ENCODE measurements around the gene CD82. TPM values are rescaled to one million over a fixed set of nuclear protein-coding genes. Genes with fewer than 3 reads are reported as not detected.
"Not testable (repeated sequence)": the region's sequence is repeated elsewhere in the genome, so short reads cannot be mapped to it uniquely, and the experiment has no call there.

Gene CD82
- total and polyA plus RNA-seq, 2 donors from 2014 or later: 59.3 to 94.4 TPM

GRCh38 chr11:44559207-44559939 is 6.1 kb upstream of the CD82 start:
- Histone ChIP-seq H3K27ac (ENCODE audit: low read depth in 2 of 2, low read length in 2 of 2) (no peak overlapping the region), H3K4me1 (ENCODE audit: control insufficient read depth in 2 of 3, insufficient read depth in 2 of 3, low read depth in 1 of 3, low read length in 3 of 3) (peaks cover 0 to 10% (median 5%) of the 10 kb centered on the region in 3 donors), H3K9ac (ENCODE audit: low read length in 3 of 3) (no peak overlapping the region), H3K36me3 (ENCODE audit: control insufficient read depth in 2 of 3, insufficient read depth in 3 of 3, low read length in 3 of 3) (no peaks in the 10 kb centered on the region), H3K9me3 (ENCODE audit: control insufficient read depth in 2 of 3, insufficient read depth in 1 of 3, low read length in 3 of 3) (no peaks in the 10 kb centered on the region), H3K27me3 (ENCODE audit: control insufficient read depth, insufficient read depth, low read length) (no peaks in the 10 kb centered on the region), H3K4me3 (ENCODE audit: low read length in 3 of 3) (no peak overlapping the region)
- intact Hi-C loops (cut with DNase I): loop anchor here (5.0 to 10.0 kb wide), 2 partner anchors 58 to 345 kb away; no protein-coding TSS in a partner anchor
- FAIRE-seq (no peak), DNase-seq (no peak)
- no peak for TF ChIP-seq CTCF (IDR thresholded peaks at IDR 0.05; ENCODE audit: borderline replicate concordance, extremely low read depth, insufficient read depth)

- not testable (repeated sequence) for DNase-seq; H3K36me3 ChIP-seq (ENCODE audit: control insufficient read depth in 2 of 3, insufficient read depth in 3 of 3, low read length in 3 of 3); FAIRE-seq; H3K27ac ChIP-seq (ENCODE audit: low read depth in 2 of 2, low read length in 2 of 2); H3K9ac ChIP-seq (ENCODE audit: low read length in 3 of 3); H3K9me3 ChIP-seq (ENCODE audit: control insufficient read depth in 2 of 3, insufficient read depth in 1 of 3, low read length in 3 of 3); H3K4me3 ChIP-seq (ENCODE audit: low read length in 3 of 3); H3K27me3 ChIP-seq (ENCODE audit: control insufficient read depth, insufficient read depth, low read length)
- peaks cover 0 to 14% (median 5%) of the 10 kb centered on the region in 3 donors for H3K4me1 ChIP-seq (ENCODE audit: control insufficient read depth in 2 of 3, insufficient read depth in 2 of 3, low read depth in 1 of 3, low read length in 3 of 3)
- intact Hi-C loops (cut with DNase I): loop anchor here (5.0 to 10.0 kb wide), 2 partner anchors 57 to 345 kb away; no protein-coding TSS in a partner anchor
Measured at GRCh38 chr11:44559940-44560300, 5.5 kb upstream of the CD82 start.

- H3K4me3 ChIP-seq (ENCODE audit: low read length in 3 of 3): no peak overlapping the region
- no peaks in the 10 kb centered on the region for H3K27me3 ChIP-seq (ENCODE audit: control insufficient read depth, insufficient read depth, low read length)
- H3K36me3 ChIP-seq (ENCODE audit: control insufficient read depth in 2 of 3, insufficient read depth in 3 of 3, low read length in 3 of 3): no peaks in the 10 kb centered on the region
- intact Hi-C loops (cut with DNase I): no loop called here
- no peak overlapping the region for H3K9ac ChIP-seq (ENCODE audit: low read length in 3 of 3)
- FAIRE-seq (no peak), DNase-seq (no peak)
- H3K4me1 ChIP-seq (ENCODE audit: control insufficient read depth in 2 of 3, insufficient read depth in 2 of 3, low read depth in 1 of 3, low read length in 3 of 3): peaks cover 0 to 18% (median 8%) of the 10 kb centered on the region in 3 donors
- no peaks in the 10 kb centered on the region for H3K9me3 ChIP-seq (ENCODE audit: control insufficient read depth in 2 of 3, insufficient read depth in 1 of 3, low read length in 3 of 3)
- TF ChIP-seq CTCF (IDR thresholded peaks at IDR 0.05; ENCODE audit: borderline replicate concordance, extremely low read depth, insufficient read depth): no peak
- H3K27ac ChIP-seq (ENCODE audit: low read depth in 2 of 2, low read length in 2 of 2): no peak overlapping the region
Measured at GRCh38 chr11:44561275-44561805, 4.1 kb upstream of the CD82 start.

GRCh38 chr11:44561964-44562734 is 3.3 kb upstream of the CD82 start:
- no peak for TF ChIP-seq CTCF (IDR thresholded peaks at IDR 0.05; ENCODE audit: borderline replicate concordance, extremely low read depth, insufficient read depth)
- Histone ChIP-seq H3K9me3 (ENCODE audit: control insufficient read depth in 2 of 3, insufficient read depth in 1 of 3, low read length in 3 of 3) (no peaks in the 10 kb centered on the region), H3K27ac (ENCODE audit: low read depth in 2 of 2, low read length in 2 of 2) (no peak overlapping the region), H3K27me3 (ENCODE audit: control insufficient read depth, insufficient read depth, low read length) (no peaks in the 10 kb centered on the region), H3K9ac (ENCODE audit: low read length in 3 of 3) (no peak overlapping the region), H3K36me3 (ENCODE audit: control insufficient read depth in 2 of 3, insufficient read depth in 3 of 3, low read length in 3 of 3) (no peaks in the 10 kb centered on the region), H3K4me1 (ENCODE audit: control insufficient read depth in 2 of 3, insufficient read depth in 2 of 3, low read depth in 1 of 3, low read length in 3 of 3) (peaks cover 0 to 17% (median 8%) of the 10 kb centered on the region in 3 donors), H3K4me3 (ENCODE audit: low read length in 3 of 3) (no peak overlapping the region)
- DNase-seq (no peak), FAIRE-seq (no peak)
- intact Hi-C loops (cut with DNase I): no loop called here

Measured in kidney (tissue), 14 donors.